Measurements from ENCODE around the gene APOBR. TPM values are rescaled to one million over a fixed set of nuclear protein-coding genes. Genes with fewer than 3 reads are reported as not detected.

The APOBR gene
- total and polyA plus RNA-seq, 2 donors (not counting 1 experiment from before 2014, with no cell fraction given): 0.81 to 2.6 TPM

DNA sequence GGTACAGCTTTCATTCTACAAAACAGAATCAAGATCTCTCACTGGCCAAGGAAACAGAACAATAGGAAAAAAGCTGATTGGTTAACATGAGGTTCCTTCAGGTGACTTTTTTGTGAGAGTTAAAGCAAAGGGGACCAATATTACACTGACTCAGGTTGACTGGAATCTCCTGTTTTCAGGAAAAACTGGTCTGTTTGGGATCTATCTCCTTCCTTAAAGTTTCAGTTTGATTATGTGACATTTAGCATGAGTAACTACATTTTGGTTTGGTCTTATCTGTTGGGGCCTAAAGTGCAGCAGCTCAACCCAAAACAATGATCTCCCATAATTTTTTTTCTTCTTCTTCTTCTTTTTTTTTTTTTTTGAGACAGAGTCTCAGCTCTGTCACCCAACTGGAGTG is 34.7 kb downstream of the APOBR start:
- ATAC-seq (ENCODE audit: low read depth) (no peak), DNase-seq (no peak)
- Mint-ChIP-seq H3K27ac (no peak overlapping the region), H3K4me1 (peaks cover 3% of the 10 kb centered on the region), H3K27me3 (no peaks in the 10 kb centered on the region), H3K4me3 (no peak overlapping the region), H3K9me3 (ENCODE audit: insufficient read depth) (no peaks in the 10 kb centered on the region)
- Histone ChIP-seq H3K36me3 (replicated peaks in 1 of 2; ENCODE audit: control extremely low read depth in 1 of 2, control insufficient read depth in 1 of 2, extremely low read depth in 1 of 2, insufficient read depth in 2 of 2, low read length in 1 of 2) (no peaks in the 10 kb centered on the region), H3K4me2 (replicated peaks; ENCODE audit: low read depth, low read length, poor library complexity, severe bottlenecking) (no peak overlapping the region), H4K20me1 (ENCODE audit: control insufficient read depth, insufficient read depth, low read length, poor library complexity, severe bottlenecking) (no peaks in the 10 kb centered on the region), H3K27ac (ENCODE audit: low read length in 2 of 2) (no peak overlapping the region), H3K79me2 (ENCODE audit: control insufficient read depth, insufficient read depth, low read length) (no peaks in the 10 kb centered on the region), H3K9me3 (ENCODE audit: control extremely low read depth in 1 of 3, control insufficient read depth in 2 of 3, insufficient read depth in 1 of 3, low read length in 2 of 3) (no peaks in the 10 kb centered on the region), H3K27me3 (replicated peaks in 1 of 4; ENCODE audit: control extremely low read depth in 1 of 4, control insufficient read depth in 3 of 4, insufficient read depth in 4 of 4, low read length in 3 of 4) (no peaks in the 10 kb centered on the region), H3K4me3 (ENCODE audit: control extremely low read depth in 1 of 5, extremely low read depth in 1 of 5, insufficient read depth in 1 of 5, low read depth in 2 of 5, low read length in 4 of 5) (no peak overlapping the region), H2AFZ (ENCODE audit: insufficient read depth, low read depth, low read length, poor library complexity, severe bottlenecking) (no peak overlapping the region), H3K9ac (ENCODE audit: low read length) (no peak overlapping the region), H3K4me1 (ENCODE audit: control insufficient read depth in 2 of 2, insufficient read depth in 2 of 2, low read length in 2 of 2) (no peaks in the 10 kb centered on the region)
- TF ChIP-seq CTCF (IDR thresholded peaks at IDR 0.05) (no peak), EZH2 (IDR thresholded peaks at IDR 0.05; ENCODE audit: borderline replicate concordance, insufficient read depth, low read depth, low read length, poor library complexity, severe bottlenecking) (no peak)
- CTCF ChIA-PET: no interaction called here
- intact Hi-C loops (cut with micrococcal nuclease): no loop called here
- POLR2A ChIA-PET: interaction anchor here (0.5 kb wide), 1 partner anchor 94 kb away, joined by 3 read pairs; no protein-coding TSS in a partner anchor

- Mint-ChIP-seq H3K9me3 (ENCODE audit: insufficient read depth) (no peaks in the 10 kb centered on the region), H3K27ac (no peak overlapping the region), H3K4me3 (no peak overlapping the region), H3K4me1 (no peaks in the 10 kb centered on the region), H3K27me3 (no peaks in the 10 kb centered on the region)
- H3K4me2 ChIP-seq (replicated peaks; ENCODE audit: low read depth, low read length, poor library complexity, severe bottlenecking): no peak overlapping the region
- intact Hi-C loops (cut with micrococcal nuclease): no loop called here
- no peak for DNase-seq
- no peak overlapping the region for H3K4me3 ChIP-seq (ENCODE audit: control extremely low read depth in 1 of 5, extremely low read depth in 1 of 5, insufficient read depth in 1 of 5, low read depth in 2 of 5, low read length in 4 of 5)
- H3K79me2 ChIP-seq (ENCODE audit: control insufficient read depth, insufficient read depth, low read length): no peaks in the 10 kb centered on the region
- ATAC-seq (ENCODE audit: low read depth): no peak
- TF ChIP-seq CTCF (IDR thresholded peaks at IDR 0.05) (no peak), EZH2 (IDR thresholded peaks at IDR 0.05; ENCODE audit: borderline replicate concordance, insufficient read depth, low read depth, low read length, poor library complexity, severe bottlenecking) (no peak)
- no peaks in the 10 kb centered on the region for H3K27me3 ChIP-seq (replicated peaks in 1 of 4; ENCODE audit: control extremely low read depth in 1 of 4, control insufficient read depth in 3 of 4, insufficient read depth in 4 of 4, low read length in 3 of 4)
- no peak overlapping the region for H2AFZ ChIP-seq (ENCODE audit: insufficient read depth, low read depth, low read length, poor library complexity, severe bottlenecking)
- ChIA-PET POLR2A (no interaction called here), CTCF (interaction anchor here (1.0 kb wide), 1 partner anchor 9 kb away, joined by 4 read pairs; no protein-coding TSS in a partner anchor)
- no peak overlapping the region for H3K9ac ChIP-seq (ENCODE audit: low read length)
- no peak overlapping the region for H3K27ac ChIP-seq (ENCODE audit: low read length in 2 of 2)
- no peaks in the 10 kb centered on the region for H3K4me1 ChIP-seq (ENCODE audit: control insufficient read depth in 2 of 2, insufficient read depth in 2 of 2, low read length in 2 of 2)
- H3K9me3 ChIP-seq (ENCODE audit: control extremely low read depth in 1 of 3, control insufficient read depth in 2 of 3, insufficient read depth in 1 of 3, low read length in 2 of 3): no peaks in the 10 kb centered on the region
- H4K20me1 ChIP-seq (ENCODE audit: control insufficient read depth, insufficient read depth, low read length, poor library complexity, severe bottlenecking): no peaks in the 10 kb centered on the region
- no peaks in the 10 kb centered on the region for H3K36me3 ChIP-seq (replicated peaks in 1 of 2; ENCODE audit: control extremely low read depth in 1 of 2, control insufficient read depth in 1 of 2, extremely low read depth in 1 of 2, insufficient read depth in 2 of 2, low read length in 1 of 2)
- WGBS (ENCODE audit: insufficient coverage): 87% methylated on average over 8 of the region's 9 CpGs
Observed at GRCh38 chr16:28531777-28532744, 37.6 kb downstream of the APOBR start.

Measured in B cell (primary cell).